HUDEP-2 (cell line): ENCODE results near the gene KCNK7.

Experiments
- DNase-seq, 76 experiments: peaks; one replicate each; lab custom pipeline; 2025; ENCODE audit not compliant: unreplicated experiment in 76 of 76; lab: John Stamatoyannopoulos, UW

The KCNK7 gene

GRCh38 chr11:65612691-65613090 is 17.1 kb upstream of the KCNK7 start:
- no peak for DNase-seq

DNA sequence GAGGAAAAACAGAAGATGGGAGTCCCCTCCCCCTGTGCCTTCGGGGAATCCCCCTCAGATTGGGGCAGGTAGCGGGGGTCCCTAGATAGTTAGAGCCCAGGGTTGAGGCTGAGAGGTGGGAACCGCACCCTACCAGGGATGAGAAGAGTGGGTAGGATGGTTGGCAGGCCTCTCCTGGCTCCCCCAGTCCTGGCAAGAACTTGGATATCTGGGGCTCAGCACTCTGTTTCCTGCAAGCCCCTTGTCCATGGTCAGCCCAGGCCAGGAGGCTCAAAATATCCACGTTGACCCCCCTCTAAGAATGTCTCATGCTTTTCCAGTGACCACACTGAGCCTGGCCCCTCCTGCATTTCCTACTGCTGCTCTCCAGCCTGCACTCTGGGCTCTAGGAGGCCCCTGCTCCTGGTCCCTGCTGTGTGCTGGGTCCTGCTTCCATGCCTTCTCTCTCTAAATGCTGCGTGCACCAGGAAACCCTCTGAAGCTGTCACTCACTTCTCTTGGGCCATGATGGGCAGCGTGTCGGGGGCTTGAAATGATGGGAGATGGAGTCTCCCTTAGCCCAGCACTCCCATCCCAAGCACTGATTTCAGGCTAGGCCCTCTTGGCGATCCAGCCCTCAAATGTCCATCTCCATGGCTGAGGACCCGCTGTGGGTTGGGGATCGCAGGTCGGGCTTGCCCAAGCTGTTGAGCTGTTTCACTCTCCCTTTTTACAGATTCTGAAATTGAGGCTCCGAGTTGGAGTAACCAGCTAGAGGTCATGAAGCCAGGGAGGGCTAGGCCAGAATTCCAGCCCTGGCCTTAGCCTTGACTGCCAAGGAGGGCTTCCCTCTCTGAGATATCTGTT is 16.4 kb upstream of the KCNK7 start:
- DNase-seq, result no peak

GRCh38 chr11:65611028-65611757 is 15.6 kb upstream of the KCNK7 start:
- peak in 8 of 76 experiments; percentile 9 to 21 (median 13) for DNase-seq

DNA sequence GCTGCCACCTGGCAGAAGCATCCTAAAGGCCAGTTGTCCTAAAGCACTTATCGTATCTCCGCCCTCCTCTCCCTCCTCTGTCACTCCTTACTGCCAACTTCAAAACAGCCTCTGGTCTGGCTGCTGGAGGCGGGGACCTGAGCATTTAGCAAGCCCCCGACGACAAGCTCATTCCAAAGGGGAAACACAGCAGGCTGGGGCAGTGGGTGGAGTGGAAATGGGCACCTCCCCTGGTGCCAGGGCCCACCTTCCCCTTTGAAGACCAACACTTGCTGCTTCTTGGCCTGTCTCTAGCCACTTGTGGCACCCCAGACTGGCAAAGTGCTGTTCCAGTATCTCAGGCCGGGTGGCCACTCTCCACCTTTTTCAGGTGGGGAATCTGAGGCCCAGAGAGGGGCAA is 14.8 kb upstream of the KCNK7 start:
- no peak for DNase-seq

DNA sequence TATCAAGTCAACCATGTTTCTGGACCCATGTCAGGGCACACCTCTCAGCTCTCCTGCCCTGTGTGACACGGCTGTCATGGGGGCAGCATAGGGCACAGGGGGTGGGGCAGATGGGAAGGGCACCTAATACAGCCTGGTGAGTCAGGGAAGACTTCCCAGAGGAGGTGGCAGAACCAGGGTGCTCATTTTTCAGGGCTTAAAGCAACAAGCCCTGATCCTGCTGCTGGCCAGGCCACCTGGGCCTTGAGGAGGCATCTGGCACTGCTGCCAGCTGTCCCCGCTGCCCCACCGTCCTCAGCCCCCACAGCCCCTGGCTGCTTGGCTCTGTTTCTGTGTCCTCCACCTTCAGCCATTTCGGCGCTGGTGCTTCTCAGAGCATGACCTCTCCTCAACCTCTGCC is 14.1 kb upstream of the KCNK7 start:
- DNase-seq, result peak in 43 of 76 experiments; percentile 19 to 77 (median 47)

- DNase-seq, result peak in 66 of 76 experiments; percentile 18 to 83 (median 56)
Observed at GRCh38 chr11:65609229-65609628, 13.6 kb upstream of the KCNK7 start.

DNA sequence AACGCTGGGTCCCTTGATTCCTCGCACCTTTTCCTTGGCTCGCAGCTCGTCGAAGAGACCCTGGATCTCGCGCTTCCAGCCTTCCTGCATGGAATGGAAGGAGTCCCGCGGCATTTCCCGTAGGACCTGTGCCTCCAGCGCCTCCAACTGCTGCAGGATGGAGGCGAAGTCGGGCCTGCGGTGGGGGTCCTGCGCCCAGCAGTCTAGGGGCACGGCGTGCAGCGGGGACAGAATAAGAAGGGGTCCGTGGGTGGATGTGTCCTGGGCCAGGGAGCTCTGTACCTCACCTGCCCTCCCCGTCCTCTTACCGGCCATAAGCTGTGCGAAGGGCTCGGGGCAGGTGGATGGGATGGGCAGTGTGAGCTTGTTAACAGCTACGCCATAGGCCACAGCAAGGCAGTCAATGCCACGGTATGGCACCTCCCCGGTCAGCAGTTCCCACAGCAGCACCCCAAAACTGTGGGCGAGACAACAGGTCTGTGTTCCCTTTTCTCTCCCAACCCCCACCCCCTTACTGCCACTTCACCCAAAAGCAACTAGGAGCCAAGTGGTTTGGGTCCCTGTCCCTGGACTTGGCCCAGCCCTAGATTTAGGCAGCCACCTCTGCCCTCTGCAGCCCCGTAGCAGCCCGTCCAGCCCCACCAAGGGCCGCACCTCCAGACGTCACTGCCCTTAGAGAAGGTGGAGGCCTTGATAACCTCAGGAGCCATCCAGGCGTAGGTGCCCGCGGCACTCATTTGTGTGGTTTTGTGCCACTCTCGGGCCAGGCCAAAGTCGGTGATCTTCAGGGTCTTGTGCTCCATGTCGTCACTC is 12.2 kb upstream of the KCNK7 start:
- DNase-seq, result no peak

DNA sequence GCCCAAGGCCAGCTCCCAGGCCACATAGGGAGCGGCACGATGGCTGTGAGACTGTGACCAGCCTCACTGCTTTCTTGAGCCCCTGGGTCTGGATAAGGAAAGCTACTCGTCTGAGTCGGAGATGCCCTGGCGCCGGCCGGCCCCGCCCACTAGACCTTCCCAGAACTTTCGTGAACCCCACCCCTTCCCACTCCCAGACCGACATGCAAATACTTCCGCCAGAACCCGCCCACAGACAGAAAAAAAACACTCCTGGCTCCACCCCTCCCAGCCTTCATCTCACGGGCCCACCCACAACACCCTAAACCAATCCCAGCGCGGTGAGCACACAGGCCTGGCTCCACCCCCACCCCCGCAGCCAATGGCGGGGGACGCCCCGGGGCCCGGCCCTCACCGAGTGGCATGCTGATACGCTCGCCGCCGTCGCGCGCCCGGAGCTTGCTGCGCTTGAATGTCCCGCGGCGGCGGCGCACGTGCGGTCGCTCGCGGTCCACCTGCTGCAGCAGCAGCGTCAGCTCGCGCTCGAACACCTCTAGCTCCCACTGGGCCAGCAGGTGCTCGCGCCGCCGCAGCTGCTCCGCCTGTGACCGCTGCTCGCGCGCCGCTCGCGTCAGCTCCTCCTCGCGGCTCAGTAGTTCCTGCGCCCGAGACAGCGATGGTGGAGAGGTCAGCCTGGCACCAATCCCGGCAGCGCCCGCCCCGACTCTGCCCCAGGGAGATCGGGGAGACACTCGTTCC is 11.4 kb upstream of the KCNK7 start:
- DNase-seq, result peak in 3 of 76 experiments; percentile 3 to 20 (median 15)

- DNase-seq, result no peak
Observed at GRCh38 chr11:65604258-65604657, 8.7 kb upstream of the KCNK7 start.

DNA sequence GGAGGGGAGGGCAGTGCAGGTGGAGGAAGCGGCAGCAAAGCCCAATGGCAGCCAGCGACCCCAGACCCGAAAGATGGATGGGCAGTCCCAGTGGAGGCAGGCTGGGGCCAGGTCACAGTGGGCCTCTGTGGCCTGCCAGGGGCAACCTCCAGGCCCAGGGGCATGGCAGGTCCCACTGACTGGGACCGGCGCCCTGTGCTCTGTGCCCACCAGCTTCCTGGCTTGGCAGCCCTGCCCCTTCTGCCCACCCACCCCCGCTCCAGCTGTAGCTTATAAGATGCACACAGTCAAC is 4.3 kb upstream of the KCNK7 start:
- no peak for DNase-seq

- no peak for DNase-seq
Observed at GRCh38 chr11:65599216-65599954, 3.8 kb upstream of the KCNK7 start.

- DNase-seq, result no peak
Observed at GRCh38 chr11:65598258-65598699, 2.7 kb upstream of the KCNK7 start.

DNA sequence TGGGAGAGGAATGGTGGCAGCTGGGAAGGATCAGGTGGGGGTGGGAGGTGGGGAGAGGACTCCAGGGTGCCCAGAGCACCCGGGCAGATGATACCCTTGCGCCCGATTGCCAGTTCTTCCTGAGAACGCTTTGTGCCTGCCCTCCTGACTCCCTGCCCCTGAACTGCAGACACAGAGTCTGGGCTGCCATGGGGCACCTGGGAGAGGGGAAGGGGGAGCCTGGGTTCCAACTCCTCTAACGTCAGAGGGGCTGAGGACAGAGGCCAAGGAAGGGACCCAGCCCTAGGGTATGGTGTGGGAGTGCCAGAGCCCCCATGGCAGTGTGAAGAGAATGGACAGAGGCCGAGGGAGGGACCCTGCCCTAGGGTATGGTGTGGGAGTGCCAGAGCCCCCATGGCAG is 920 bp upstream of the KCNK7 start:
- DNase-seq, result no peak

DNA sequence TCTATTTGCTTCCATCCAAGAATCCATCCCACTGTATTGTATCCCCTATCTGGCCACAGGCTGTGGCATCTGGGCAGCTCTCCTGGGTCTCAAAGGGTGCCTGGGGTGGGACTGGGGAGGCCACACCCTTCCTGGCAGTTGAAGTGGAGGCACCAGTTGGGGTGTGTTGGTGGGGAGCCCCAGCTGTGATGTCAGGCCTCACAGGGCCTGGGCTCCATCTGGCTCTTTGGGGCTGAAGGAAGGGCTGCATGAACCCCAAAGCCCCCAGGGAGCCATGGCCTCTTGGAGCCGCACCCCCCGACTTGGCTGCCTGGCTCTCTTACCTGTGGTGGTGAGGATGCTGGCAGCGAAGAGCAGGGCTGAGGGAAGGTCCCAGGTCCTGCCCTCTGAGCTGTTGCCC is 469 bp downstream of the KCNK7 start:
- DNase-seq, result peak in 19 of 76 experiments; percentile 6 to 48 (median 22)

GRCh38 chr11:65593518-65594414 is 1.8 kb downstream of the KCNK7 start:
- peak in 33 of 76 experiments; percentile 5 to 68 (median 28) for DNase-seq

GRCh38 chr11:65592858-65593517 is 2.6 kb downstream of the KCNK7 start:
- no peak for DNase-seq

DNA sequence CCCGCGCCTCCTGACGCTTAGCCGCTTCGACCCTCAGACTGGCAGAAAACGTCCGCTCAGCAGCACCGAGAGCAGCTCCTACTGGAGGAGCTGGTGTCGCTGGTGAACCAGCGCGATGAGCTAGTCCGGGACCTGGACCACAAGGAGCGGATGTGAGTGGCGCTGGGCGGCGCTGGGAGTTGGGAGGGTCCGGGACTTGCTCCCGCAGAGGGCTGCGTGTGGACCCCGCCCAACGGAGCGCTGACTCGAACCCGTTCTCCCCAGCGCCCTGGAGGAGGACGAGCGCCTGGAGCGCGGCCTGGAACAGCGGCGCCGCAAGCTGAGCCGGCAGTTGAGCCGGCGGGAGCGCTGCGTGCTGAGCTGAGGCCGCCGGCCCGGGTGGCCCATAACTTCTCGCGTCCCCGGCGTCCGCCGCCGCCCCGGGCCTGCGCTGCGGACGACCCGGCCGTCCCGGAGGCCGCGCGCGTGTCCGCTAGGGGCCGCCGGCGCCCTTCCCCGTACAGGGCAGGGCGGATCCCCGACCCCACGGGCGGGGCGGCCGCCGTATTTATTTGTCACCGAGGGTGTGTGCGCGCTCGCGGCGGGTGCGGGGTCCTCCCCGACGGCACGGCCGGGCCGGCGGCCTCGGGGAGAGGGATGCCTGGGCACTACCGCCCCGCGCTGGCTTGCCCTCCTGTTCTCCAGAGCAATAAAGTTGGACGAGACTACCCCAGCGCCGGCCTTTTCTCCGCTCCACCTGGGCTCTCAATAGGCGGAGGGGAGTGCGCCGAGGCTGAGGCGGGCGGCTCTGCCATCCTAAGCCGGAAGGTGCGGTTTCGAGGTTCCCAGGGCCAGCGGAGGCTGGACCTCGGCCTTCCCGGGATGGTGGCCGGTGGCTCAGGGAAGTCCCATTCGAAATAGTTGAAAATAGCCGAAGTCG is 3.4 kb downstream of the KCNK7 start:
- DNase-seq, result no peak
